T47D (cell line): ENCODE measurements around the gene SIRPD.
"Not testable (repeated sequence)": the region's sequence is repeated elsewhere in the genome, so short reads cannot be mapped to it uniquely, and the experiment has no call there.

Experiments
- DNase-seq, 2 experiments: peaks; one replicate each; pipeline versions ENCODE4 v3.0.0 to v3.0.0-alpha.2; 2011 to 2012; ENCODE audit warnings: low read depth in 1 of 2, low spot score in 1 of 2
- JUND ChIP-seq: IDR thresholded peaks from 2 replicates; pipeline ENCODE4 v1.6.1; 2012; ENCODE audit warnings: low read depth
- in situ Hi-C: cut with HindIII; loops from 2 replicates; pipeline ENCODE4 v1.10.0; 2016; ENCODE audit warnings: low sequenced_read_pairs, low pct_unique_long_range_greater_than_20kb

The SIRPD gene

DNA sequence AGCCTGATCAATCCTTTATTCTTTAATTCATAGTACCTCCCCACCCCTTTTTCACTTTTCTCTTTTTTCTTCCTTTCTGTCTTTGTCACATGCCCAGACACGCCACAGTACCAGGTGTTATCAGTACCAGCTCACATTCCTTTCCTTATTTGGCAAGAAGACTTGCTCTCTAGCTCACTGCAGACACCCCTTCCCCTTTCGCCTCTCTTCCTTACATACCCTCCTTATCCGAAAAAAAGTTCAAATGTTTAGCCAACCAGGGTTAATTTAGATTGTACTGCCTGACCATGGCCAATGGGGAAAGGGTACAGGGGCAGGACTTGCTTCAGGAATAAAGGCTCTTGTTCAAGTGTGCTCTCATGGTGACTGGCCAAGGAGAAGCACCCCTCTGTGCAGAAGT, 57.0 kb downstream of the SIRPD start:
- no peak for DNase-seq
- TF ChIP-seq JUND: no peak
- in situ Hi-C loops: no loop called here

DNA sequence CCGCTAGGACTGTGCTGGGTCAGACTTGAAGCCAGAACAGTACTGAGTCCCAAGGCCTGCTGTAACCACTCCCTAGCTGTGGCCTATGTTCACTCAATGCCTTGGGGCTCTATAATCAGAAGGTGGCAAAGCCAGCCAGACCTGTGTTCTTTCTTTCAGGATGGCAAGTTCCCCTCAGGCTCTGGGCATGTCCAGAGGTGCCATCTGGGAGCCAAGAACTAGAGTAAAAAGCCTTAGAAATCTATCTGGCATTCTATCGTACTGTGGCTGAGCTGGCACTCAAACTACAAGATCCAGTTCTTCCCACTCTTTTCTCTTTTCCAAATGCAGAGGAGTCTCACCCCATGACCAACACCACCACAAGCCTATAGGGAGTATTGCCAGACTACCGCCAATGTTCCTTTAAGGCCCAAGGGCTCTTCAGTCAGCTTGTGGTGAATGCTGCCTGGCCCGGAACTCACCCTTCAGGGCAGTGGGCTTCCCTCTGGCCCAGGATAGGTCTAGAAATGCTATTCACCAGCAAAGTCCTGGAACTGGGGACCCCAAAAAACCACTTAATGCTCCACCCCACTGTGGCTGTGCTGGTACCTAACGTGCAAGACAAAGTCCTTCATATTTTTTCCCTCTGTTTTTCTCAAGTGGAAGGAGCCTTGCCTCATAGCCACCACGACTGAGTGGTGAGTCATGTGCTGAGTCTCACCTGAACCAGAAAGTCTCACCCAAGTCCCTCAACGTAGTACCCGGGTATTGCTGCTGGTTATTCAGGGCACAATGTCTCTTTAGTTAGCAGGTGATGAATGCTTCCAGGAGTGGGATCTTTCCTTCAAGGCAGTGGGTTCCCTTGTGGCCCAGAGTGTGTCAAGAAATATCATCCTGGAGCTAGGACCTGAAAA, 57.7 kb downstream of the SIRPD start:
- DNase-seq: peak in 1 of 2 experiments; percentile 67
- no peak for TF ChIP-seq JUND
- in situ Hi-C loops: no loop called here

DNA sequence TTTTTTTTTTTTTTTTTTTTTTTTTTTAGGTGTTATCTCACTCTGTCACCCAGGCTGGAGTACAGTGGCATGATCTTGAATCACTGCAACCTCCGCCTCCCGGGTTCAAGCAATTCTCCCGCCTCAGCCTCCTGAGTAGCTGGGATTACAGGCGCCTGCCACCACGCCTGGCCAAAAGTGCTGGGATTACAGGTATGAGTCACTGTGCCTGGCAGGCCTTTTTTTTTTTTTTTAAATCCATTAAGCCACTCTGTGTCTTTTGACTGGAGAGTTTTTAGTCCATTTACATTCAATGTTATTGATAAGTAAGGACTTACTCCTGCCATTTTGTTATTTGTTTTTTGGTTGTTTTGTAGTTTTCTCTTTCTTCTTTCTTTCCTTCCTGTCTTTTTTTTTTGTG, 60.1 kb downstream of the SIRPD start:
- DNase-seq, in situ Hi-C loops: not testable (repeated sequence)

- in situ Hi-C loops: no loop called here
- TF ChIP-seq JUND: no peak
- peak in 1 of 2 experiments; percentile 7 for DNase-seq
Observed at GRCh38 chr20:1496930-1497329, 60.6 kb downstream of the SIRPD start.

GRCh38 chr20:1494436-1494835, 63.1 kb downstream of the SIRPD start:
- in situ Hi-C loops: no loop called here
- no peak for DNase-seq
- TF ChIP-seq JUND: no peak

DNA sequence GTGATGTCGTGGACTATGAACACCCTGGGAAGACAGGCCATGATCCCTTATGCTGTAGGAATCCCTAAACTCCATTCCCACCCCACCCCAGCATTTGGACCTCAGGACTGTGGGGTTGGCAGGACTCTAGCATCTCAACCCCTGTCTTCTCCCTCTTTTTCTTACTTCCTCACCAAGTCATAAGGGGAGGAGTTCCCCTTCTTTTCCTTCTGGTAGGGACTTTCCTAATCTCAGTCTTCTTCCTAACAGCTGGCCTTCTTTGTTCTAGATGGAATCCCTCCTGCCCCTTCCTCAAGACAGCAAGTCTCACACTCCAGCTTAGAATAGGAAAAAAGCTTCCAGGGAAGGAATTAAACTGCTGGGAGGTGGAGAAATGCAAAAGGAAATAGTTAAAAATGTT, 64.0 kb downstream of the SIRPD start:
- in situ Hi-C loops: no loop called here
- no peak for DNase-seq
- TF ChIP-seq JUND: no peak

DNA sequence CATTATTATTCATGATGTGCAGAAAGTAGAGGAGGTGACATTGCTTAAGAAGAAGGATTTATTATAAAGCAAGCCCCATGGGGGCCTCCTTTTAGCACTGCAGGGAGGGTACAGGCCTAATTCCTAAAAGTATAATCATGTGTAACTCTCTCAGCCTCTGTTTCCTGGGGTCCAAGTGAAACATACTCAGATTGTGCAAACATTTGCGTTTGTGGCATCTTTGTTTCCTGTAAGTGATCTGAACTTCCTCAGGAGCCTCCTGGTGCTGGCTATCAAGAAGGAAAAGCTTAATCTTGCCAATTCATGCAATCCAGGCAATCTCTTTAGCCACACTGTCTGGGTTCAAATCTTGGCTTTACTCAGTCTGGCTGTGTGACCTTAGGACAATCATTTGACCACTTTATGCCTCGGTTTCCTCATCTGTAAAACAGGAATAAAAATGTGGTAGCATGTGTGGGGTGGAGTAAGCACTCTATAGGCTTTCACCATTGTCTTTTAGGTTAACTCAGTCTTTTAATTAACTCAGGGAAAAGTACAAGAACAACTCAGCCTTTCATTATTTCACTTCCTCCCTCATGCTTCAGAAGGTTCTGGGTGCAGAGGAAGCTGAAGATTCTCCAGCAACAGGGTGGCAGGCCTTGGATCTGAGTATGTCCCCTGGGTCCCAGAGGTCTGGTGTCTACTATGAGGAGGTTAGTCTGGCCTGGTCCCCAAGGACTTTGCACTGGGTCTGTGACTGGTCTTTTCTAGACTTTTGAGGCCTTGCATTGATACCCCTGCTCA, 65.5 kb downstream of the SIRPD start:
- in situ Hi-C loops: no loop called here
- no peak for TF ChIP-seq JUND
- no peak for DNase-seq

DNA sequence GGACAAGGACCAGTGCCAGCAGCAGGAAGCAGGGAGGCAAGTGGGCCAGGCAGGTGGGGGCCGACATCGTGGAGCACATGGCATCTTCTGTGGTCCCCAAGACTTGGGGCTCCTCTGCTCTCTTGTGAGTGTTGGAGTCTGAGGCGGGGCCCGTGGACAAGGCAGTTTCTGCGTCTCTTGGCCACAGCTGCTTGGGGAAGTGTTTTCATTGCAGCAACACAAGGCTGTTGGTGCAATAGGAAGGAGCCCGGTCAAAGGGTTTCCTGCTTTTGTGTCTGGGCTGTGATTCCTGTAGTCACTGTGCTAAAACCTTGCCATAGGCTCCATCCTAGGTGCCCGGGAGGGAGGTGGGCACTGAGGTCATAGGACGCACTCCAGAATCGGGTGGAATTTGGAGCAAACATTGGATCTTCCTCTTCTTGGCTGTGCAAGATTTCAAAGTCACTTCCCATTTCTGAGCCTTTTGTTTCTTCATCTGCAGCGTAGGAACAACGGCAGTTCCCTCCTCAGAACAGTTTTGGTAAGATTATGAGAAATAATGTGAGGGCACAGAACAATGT, 66.1 kb downstream of the SIRPD start, which contains the start of gene SIRPB2:
SIRPB2 (minus strand) TSS at position 140 of the 560 bp plus-strand sequence; CDS start at position 79, 61 bp downstream.
- no peak for TF ChIP-seq JUND
- in situ Hi-C loops: no loop called here
- no peak for DNase-seq

- no peak for DNase-seq
- in situ Hi-C loops: no loop called here
- no peak for TF ChIP-seq JUND
Observed at GRCh38 chr20:1490643-1491195, 66.8 kb downstream of the SIRPD start.

DNA sequence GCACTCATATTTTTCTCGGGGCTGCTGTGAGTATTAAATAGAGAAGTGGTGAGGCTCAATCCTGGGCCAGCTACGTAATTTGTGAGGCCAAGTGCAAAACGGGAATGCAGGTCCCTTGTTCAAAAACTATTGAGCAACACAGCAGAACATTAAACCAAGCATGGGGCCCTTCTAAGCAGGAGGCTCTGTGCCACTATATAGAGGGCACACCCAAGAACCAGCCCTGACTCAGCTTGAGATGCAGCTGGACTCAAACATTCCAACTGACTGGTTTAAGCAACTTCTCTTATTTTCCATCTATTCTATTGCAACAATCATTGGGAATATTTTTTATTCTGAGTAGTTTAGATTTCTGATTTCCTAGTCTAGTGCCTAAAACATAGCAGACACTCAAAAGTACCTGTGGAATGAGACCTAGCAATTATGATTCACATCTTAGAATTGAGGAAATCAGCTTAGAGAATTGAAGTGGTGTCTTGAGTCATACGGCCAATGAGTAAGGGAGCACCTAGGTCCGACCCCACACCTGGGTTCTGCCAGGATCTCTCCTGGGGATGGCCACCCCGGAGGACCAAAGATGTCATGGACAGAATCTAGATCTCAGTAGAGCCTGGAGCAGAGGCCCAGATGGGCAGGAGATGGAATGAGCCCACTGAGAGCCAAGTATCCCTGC, 67.6 kb downstream of the SIRPD start:
- DNase-seq: no peak
- in situ Hi-C loops: no loop called here
- TF ChIP-seq JUND: no peak

DNA sequence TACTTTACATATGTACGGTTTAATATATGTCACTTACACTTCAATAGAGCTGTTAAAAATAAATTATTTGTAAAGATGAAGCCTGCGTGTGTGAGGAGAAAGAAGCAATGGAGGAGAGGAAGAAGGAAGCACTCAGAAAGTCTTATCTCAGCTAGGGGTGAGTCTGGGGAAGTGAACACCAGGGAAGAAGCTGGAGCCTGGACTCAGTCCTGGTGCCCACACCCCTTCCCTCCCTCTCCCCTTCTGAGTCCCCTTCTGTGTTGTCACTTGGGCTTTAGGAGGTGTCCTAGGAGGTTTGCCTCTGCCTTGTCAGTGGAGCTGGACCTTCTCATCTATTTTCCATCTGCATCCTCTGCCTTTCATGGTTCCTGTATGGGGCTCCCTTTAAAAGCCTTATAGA, 68.2 kb downstream of the SIRPD start:
- no peak for TF ChIP-seq JUND
- DNase-seq: no peak
- in situ Hi-C loops: no loop called here

DNA sequence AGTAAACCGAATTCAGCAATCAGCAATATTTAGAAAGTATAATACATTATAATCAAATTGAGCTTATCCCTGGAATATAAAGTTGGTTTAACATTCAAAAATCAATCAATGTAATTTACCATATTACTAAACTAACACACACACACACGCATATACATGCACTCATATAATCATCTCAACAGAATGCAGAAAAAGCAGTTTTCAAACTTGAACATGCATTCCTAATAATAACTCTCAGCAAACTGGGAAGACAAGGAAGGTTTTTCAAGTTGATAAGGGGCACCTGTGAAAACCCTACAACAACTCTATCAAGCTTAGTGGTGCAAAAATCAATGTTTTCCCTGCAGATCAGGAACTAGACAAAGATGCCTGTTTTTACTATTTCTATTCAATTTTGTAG, 70.9 kb downstream of the SIRPD start:
- DNase-seq: no peak
- no peak for TF ChIP-seq JUND
- in situ Hi-C loops: no loop called here
